Right lung (tissue), 5 donors: ENCODE data around the gene ZNF280D. TPM values are rescaled to one million over a fixed set of nuclear protein-coding genes. Genes with fewer than 3 reads are reported as not detected.
"Not testable (repeated sequence)": the region's sequence is repeated elsewhere in the genome, so short reads cannot be mapped to it uniquely, and the experiment has no call there.

Experiments
- DNase-seq, 2 donors: peaks; one replicate each; pipeline ENCODE4 v3.0.0-alpha.2; 2013
- polyA plus RNA-seq, 5 donors: library from polyadenylated mRNA; unstranded; fragments of 120-200 nt; gene quantifications; one replicate each; pipeline versions ENCODE4 v1.2.1 to v1.2.3, GENCODE V29; 2013; ENCODE audit warnings: inconsistent platforms in 1 of 5, low replicate concordance in 1 of 5; ENCODE audit not compliant: insufficient read length in 5 of 5, insufficient read depth in 1 of 5

The ZNF280D gene
- polyA plus RNA-seq, 5 donors = 57.2 to 95.9 (median 83.9) TPM

DNA sequence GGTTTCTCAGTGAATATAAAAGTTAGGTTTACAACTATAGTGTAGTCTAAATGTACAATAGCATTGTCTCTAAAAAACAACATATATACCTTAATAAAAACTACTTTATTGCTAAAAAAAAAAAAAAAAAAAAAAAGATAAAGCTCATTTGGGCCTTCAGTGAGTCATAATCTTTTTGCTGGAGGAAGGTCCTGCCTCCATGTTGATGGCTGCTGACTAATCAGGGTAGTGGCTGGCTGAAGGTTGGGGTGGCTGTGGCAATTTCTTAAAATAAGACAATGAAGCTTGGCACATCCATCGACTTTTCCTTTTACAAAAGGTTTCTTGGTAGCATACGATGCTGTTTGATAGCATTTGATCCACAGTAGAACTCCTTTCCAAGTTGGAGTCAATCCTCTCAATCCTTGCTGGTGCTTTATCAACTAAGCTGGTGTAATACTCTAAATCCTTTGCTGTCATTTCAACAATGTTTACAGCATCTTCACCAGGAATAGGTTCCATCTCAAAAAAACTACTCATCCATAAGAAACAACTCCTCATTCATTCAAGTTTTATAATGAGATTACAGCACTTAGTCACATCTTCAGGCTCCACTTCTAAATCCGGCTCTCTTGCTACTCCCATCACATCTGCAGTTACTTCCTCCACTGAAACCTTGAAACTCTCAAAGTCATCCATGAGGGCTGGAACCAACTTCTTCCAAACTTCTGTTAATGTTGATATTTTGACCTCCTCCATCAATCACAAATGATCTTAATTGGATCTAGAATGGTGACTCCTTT lies 13.3 kb downstream of the ZNF280D start:
- DNase-seq = no peak

GRCh38 chr15:56719021-56719612 lies 14.2 kb downstream of the ZNF280D start:
- no peak for DNase-seq

- DNase-seq = no peak
Measured at GRCh38 chr15:56718560-56718959, 14.7 kb downstream of the ZNF280D start.

- no peak for DNase-seq
Measured at GRCh38 chr15:56716334-56716733, 17.0 kb downstream of the ZNF280D start.

DNA sequence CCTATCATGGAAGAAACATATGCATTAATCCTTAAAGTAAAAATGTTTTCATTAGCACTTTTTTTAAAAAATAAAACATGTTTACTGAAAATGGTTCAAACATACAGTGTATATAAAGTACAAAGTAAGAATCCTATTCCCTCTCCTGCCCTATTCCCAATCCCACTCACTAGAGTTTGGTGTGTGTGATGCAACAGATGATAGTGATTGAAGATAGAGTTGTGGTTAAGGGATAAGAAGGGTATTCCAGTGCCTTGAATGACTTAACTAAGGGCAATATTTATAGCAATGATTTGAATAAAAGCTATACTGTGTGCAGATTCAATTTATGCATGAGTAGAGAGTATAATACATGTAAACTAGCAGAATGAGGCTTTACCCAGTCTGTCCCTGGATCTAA lies 18.1 kb downstream of the ZNF280D start:
- DNase-seq = no peak

- not testable (repeated sequence) for DNase-seq
Measured at GRCh38 chr15:56709502-56709901, 23.8 kb downstream of the ZNF280D start.

GRCh38 chr15:56699743-56700142 lies 33.6 kb downstream of the ZNF280D start:
- DNase-seq = no peak

DNA sequence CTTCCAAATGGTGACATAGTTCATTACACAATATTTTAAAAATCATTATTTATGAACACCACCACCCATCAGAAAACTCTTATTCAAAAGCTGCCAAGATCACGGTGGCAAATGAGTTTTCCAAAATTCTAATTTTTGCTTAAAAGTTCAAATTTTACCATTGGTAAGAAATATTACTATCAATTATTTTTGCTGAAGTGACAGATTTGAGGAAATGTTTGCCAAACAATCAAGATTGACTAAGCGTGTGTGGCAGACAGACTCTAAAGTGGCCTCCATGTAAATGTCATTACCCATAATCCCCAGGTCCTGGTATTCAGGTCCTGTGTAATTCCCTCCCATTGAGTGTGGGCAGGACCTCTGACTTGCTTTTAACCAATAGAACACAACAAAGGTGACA lies 35.0 kb downstream of the ZNF280D start:
- no peak for DNase-seq

DNA sequence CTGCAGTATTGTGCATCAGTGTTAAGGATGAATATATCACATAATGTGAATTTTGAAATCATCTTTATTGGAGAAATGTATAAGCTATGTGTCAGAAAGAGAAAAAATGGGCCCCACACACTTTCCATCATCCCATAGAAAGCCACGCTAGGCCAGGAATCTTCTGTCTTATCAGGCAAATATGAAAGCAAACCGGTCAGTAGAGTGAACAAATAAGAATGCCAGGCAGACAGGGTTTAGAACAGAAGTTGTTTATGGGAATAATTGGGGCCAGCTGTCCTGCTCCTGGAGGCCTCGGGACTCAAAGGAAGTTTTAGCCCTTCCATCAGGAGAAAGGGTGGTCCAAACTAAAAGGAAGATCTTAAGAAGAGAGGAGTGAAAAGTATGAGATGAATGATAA lies 39.5 kb downstream of the ZNF280D start:
- DNase-seq = no peak

DNA sequence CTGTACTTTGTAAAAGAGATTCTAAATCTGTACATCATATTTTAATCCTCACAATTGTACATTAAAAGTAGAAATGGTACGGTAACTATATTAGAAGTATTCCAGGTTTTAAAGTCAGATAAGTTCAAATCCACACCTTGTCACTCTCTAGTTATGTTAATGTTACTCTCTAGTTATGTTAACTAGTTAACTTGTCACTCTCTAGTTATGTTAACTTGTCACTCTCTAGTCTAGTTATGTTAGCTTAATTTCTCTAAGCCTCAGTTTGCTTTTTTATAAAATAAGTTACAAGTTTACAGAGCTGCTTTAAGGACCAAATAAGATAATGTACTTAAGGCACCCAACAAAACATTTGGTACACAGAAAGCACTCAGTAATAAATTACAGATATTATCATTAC lies 42.6 kb downstream of the ZNF280D start:
- no peak for DNase-seq

DNA sequence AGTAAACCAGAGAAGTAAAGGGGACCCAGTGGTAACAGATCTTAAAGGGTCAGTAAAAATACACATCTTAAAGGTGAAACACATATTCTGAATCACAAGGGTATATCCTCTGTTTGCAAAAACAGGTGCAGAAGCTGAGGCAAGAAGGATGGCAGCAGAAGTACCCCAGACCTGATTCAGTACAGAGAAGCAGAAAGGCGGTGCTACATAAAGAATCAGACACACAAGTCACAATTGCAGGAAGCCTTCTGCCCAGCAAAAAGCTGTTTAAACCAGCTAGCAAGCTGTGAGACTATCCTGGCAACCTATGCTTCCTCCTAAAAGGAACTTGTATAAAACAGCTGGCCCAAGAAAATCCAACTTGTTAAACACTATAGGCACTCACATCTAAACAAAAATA lies 49.4 kb downstream of the ZNF280D start:
- DNase-seq = no peak

GRCh38 chr15:56681113-56681512 lies 52.2 kb downstream of the ZNF280D start:
- no peak for DNase-seq

- DNase-seq = no peak
Measured at GRCh38 chr15:56679225-56679624, 54.1 kb downstream of the ZNF280D start.

DNA sequence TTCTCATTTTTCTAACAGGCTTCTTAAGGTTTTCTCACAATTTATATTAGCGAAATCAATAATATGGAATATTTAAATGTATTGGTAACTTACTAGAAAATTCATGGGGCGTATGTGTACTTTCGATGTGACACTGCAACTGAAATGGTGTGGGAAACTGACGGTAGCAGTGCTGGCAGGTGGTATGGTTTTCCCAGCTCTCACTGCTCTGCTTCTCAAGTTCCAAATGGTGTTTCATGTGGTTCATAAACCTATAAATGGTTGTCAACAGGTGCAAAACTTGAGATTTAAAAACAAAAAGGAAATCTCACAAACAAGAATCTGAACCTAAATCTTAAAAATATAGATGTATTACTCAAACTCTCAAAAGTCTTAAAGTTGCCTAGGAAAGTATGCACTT lies 54.7 kb downstream of the ZNF280D start:
- no peak for DNase-seq

DNA sequence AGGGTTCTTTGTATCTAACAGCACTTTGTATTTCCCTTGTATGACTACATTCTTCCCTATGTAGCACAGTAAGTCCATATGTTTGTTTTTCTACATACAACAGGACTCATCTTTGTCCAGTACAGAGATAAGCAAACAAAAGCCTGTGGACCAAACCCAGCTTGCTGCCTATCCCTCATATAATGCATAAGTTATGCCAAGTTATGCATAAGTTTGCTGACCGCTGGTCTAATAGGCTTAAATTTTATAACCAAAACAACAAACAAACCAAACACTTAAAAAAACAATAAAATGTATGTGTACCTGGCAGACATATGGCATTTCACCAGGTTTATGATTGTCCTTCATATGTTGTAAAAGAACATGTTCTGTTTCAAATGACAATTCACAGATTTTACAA lies 56.0 kb downstream of the ZNF280D start:
- DNase-seq = no peak

GRCh38 chr15:56675930-56676329 lies 57.4 kb downstream of the ZNF280D start:
- no peak for DNase-seq

DNA sequence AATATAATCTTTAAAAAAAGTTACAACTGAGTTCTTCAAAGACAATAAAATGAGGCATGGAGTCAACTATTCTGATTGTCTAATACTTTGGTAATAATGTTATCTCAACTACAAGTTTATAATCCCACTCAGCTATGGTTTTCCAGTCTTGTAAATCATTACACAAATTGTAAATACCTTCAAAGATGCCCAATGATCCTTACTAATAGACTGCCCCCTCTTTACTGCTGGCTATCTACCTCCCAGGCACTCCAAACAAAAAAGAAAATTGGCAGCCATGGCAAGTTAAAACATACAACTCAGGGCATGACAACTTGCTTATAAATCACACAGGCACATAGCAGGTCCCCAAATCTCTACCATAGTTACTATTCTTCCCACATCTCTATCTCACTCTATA lies 58.5 kb downstream of the ZNF280D start:
- no peak for DNase-seq

- no peak for DNase-seq
Measured at GRCh38 chr15:56672721-56673120, 60.6 kb downstream of the ZNF280D start.

- DNase-seq = no peak
Measured at GRCh38 chr15:56667517-56667916, 65.8 kb downstream of the ZNF280D start.

DNA sequence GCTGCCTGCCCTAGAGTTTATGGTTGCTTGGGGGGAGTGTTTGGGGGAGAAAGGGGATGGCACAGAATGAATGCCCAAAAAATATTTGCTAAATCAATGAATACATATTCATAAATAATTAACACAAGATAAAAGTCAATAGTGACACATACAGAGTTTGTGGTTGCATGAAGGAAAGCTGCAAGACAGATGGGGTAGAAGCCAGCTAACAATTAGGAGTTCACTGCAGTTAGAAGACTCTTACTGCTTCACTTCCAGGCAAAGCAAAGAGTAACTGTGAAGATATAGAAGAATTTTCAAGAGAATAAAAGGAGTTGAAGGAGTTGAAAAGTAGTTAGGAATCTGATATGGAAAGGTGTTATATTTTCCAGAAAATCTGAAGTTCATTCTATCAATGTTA lies 72.4 kb downstream of the ZNF280D start:
- DNase-seq = no peak

DNA sequence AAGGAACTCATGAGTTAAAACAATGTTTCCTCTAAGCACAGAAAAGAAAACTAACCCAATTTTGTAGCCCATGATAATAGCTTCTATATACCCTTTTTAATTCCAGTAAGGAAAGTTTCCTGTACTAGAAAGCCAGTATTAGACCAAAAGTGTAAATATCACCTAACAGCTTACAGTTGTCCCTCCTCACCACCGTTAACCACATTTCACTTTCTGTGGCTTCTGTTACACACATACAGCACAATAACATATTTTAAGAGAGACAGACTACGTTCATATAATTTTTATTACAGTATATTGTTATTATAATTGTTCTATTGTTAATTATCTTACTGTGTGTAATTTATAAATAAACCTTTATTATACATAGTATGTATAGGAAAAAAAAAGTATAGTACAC lies 74.1 kb downstream of the ZNF280D start:
- DNase-seq = no peak

GRCh38 chr15:56654624-56655023 lies 78.7 kb downstream of the ZNF280D start:
- DNase-seq = no peak

GRCh38 chr15:56654216-56654615 lies 79.1 kb downstream of the ZNF280D start:
- no peak for DNase-seq

DNA sequence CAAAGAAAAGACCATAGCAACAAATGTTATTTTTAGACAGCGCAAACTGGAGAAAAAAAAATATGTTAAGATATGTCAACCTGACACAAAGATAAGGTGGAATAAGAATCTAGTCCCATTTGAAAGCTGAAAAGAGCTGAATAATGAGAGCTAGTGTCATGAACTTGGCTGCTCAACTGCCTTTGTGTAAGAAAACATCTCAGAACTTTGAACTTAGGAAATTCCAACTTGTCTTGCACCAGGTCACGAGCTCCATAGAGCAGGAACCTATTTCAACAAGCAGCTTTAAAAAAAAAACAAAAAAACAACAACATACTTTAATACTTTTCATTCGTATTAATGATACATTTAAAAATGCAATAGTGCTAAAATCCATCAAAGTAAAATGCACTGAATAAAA lies 79.5 kb downstream of the ZNF280D start:
- DNase-seq = no peak
